Globus pallidus (tissue), 1 donor: Measurements from ENCODE around the gene AGBL1.

ENCODE experiments used
- DNase-seq: peaks from one replicate; pipeline ENCODE4 v3.0.0-alpha.2; 2015; ENCODE audit warnings: low spot score

AGBL1 gene

DNA sequence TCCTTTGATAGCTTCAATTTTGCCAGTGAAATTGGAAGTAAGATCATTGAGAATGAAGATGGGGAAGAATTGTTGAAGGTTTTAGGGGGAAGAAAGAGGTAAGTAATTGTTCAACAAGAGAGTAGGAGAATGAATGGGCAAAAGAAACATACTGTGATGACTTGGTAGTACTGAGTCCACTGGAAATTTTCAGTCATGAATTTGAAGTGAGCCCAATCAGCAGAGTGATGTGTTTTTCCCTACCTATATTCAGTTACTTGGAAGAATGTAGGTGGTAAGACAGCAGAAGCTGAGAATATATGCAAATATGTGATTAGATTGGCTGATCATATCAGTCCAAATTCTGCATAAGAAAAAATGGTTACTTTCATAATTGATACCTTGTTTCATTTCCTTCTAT lies 569.6 kb downstream of the AGBL1 start:
- DNase-seq = no peak

DNA sequence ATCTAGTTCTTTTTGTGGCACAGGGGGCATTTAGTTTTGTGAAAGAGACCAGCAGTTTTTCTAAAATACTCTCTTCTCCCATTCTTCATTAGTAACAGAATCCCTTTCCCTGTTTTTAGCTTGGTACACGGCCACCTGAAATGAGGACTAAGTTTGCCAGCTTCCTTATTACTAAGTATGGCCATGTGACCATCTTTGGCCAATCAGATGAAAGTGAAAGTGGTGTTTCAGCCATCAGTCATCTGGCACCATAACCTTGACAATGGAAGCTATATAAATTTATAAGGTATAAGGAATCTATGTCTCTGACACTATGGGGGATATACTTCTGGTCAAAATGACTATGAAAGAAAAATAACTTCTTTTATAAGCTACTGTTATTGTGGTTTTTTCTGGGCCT lies 570.4 kb downstream of the AGBL1 start:
- no peak for DNase-seq

DNA sequence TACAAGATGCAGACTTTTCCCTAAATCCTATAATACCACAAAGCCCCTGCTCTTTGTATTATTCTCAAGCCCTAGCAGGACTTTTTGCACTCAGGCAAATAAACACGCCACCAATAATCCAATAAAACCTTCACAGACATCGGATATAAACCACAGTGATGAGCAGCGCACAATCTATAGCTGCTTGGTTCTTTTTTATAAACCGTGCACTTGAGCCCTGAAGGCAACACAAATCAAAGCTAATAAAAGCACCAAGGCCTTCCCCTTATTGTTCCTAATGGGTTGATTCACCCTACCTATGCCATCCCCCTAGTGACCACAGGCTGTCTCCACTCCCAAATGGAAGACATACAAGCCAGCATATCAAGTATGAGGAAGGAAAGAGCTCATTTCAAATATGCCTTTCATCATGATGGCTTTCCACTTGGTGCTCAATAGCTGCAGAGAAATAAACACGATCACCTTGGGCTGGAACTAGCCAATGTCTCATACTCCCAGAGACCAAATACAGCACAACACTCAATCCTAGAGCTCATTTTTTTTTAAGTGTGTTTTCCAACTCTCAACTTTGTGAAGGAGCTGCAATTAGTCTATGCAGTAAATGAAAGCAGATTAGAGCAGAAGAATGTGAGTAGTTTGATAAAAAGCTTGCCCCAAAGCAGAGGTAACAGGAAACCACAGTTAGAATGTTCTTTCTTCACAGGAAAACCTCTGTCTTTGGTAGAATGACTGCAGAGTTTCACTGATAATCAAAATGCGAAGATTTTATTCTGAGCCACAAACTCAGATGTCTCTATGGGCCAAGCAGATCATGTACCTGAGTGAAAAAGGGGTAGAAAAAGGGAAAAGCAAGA lies 573.9 kb downstream of the AGBL1 start:
- DNase-seq = no peak

DNA sequence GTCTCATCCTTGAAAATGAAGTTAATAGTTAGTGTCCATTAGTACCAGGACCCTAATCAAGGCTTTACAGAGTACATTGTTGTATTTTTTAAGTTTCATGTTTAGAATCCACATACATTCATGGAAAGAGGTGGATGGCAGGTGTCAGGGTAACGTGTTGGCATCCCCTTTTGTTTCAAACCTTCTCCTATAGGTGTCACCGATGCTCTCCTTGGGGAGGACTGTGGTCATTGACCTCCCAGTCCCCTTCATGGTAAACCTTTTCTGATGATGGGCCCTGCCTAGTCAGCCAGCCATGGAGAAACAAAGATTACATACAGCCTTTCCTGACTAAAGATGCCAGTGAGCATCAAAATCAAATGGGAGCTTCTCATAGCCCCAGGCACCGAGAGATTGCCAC lies 574.8 kb downstream of the AGBL1 start:
- no peak for DNase-seq

DNA sequence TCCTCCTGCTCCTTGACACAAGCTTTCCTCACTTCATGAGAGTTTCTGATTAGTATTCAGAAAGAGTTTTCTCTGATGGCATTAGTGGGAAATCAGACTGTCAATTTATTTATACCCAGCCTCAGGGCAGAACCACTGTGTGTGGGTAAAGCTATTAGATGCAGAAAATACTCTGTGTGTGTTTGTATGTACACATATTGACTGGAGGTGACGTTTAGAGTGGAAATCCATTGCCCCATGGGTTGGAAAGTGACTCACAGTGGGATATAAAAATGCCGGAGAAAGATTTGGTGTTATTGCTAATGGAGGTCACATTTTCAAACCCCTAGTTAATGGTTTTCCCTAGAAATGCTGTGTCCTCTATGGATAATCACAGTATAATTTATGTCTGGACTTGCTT lies 577.6 kb downstream of the AGBL1 start:
- DNase-seq = no peak

GRCh38 chr15:86659724-86660411 lies 580.2 kb downstream of the AGBL1 start:
- no peak for DNase-seq

DNA sequence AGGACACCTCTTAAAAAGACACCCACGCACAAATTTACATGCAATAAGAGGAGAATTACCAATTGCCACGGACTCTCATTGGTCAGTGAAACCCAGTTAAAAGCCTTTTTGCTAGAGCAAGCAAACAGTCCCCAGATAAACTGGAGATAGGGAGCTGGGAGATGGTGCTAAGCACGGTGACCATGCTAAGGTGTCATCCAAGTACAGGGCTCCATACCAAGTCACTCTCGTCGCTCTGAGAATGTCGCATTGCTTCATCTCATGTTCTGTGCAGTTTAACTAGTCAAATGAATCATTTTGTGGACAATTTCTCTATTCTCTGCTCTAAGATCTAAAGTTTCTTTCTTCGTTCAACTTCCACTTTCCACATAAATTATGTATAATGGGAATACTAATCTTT lies 581.9 kb downstream of the AGBL1 start:
- DNase-seq = no peak

DNA sequence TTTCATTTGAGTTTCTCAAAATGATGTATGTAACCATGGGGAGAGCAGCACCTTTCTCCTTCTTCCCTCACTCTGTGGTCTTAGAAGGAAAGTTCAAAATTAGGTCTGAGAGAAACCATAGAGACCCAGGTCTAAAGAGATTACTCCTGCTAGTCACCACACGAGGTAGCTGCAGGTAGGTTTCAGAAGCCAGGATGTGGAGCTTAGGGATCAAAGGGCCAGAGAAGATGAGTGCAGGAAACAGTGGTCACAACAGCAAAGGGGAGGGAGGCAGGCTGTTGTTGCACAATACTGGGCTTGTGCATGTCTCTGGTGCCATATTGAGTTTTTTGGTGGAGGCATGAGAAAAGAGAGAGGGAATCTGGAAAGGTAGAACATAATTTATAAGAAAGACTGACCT lies 583.6 kb downstream of the AGBL1 start:
- DNase-seq = no peak

- no peak for DNase-seq
Measured at GRCh38 chr15:86663979-86664378, 584.3 kb downstream of the AGBL1 start.

GRCh38 chr15:86664581-86664980 lies 584.9 kb downstream of the AGBL1 start:
- DNase-seq = no peak

GRCh38 chr15:86676002-86676401 lies 596.3 kb downstream of the AGBL1 start:
- no peak for DNase-seq

DNA sequence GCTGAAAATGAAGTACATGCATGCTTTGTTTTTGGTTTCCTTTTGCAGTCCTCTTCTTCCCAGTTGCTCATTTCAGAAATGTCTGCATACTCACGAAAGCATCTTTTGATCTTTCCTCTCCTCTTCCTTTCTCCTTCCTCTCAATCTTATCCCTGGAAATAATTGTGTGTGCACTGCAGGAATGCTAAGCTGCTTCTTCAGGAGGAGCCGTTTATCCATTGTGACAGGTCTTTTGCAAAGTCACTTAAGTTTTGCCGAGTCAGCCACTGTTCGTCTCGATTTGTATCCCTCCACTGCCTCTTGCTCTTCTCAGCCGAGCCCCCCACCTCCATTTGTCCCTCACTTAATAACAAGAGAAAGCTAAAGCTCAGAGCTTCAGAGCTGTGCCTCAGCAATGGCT lies 597.6 kb downstream of the AGBL1 start:
- DNase-seq = no peak

DNA sequence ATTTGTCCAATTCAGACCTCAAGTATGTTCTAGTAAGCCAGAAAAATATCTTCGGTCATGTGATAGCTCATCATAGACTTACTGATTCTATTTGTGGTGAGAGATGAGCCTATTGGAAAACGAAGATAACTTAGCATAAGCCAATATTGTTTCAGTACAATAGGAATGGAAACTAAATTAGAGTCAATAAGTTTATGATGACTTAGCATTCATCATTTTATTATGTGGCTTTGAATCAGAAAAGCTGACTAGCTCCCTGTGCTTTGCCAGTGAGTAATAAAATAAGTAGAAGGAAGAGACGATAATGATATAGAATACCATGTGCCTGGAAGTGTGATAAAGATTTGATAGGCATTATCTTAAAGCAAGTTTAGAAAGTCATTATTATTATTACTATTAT lies 605.6 kb downstream of the AGBL1 start:
- no peak for DNase-seq

DNA sequence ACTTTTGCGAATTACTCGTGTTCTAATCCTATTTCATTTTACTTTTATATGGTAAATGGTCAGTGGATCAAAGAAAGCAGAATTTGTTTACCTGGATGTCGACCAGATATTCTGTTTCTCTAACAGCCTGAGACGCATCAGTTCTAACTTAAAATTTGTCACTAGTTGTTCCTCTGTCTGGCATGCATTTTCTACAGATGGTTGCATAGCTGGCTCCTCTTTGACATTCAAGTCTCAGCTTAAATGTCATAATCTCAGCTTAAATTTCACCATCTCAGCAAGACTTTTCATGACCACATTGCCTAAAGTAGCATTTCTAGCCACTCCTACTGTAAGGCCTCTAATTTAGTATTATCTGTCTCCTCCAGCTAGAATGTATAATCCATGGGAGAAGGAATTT lies 609.3 kb downstream of the AGBL1 start:
- DNase-seq = no peak

DNA sequence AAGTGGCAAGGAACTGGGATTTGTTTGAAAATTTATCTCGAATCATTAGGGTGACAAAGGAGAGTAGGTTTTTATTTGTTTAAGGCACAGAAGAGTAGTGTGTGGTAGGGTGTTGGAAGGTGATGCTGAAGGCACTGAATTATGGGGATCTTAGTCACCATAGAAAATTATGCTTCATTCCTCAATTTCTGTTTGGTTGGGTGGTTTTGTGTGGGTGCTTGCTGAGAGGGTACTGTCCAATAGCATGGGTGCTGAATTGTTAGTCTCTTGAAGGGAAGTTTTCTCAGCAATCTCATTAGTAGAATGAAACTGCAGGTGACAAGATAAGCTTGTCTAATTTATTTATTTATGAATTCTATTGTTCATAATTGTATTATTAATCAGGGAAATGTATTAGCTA lies 610.9 kb downstream of the AGBL1 start:
- DNase-seq = no peak

- DNase-seq = peak; percentile 13
Measured at GRCh38 chr15:86691091-86691663, 611.5 kb downstream of the AGBL1 start.

GRCh38 chr15:86700864-86701610 lies 621.4 kb downstream of the AGBL1 start:
- DNase-seq = no peak

GRCh38 chr15:86701611-86701963 lies 621.9 kb downstream of the AGBL1 start:
- DNase-seq = no peak

GRCh38 chr15:86706813-86707212 lies 627.1 kb downstream of the AGBL1 start:
- no peak for DNase-seq

DNA sequence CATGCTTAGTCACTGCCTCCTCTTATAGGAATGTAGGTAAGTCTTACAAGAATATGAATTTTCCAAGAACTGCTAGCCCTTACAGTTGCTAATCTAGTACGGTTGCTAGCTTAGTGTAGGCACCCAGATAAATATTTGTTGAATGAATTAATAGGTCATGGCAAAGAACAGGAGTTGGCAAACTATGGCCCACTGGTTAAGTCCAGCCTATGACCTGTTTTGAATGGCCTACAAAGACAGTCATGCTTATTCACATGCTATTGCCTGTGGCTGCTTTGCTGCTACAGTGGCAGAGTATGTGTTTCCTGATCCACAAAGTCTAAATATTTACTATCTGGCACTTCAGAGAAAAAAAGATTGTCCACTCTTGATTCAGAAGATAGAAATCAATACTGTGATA lies 631.8 kb downstream of the AGBL1 start:
- DNase-seq = no peak

- DNase-seq = no peak
Measured at GRCh38 chr15:86714241-86714640, 634.6 kb downstream of the AGBL1 start.

DNA sequence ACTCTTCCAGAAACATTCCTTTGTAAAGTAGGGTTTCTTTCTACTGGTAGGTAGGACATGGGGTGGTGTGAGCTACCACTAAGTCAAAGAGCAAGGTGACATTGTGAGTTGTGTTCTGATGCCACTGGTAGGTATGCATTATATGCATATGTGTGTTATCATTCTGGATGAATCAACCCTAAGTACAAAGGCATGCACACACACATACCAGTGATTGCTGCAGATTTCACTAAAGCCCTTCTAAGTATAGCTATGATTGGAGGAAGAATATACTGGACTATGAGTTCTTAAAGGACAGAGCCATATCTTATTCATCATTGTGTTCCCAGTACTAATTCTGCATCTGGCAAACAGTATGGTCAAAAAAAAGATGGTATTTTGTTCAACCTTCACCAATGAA lies 646.0 kb downstream of the AGBL1 start:
- no peak for DNase-seq
